Measurements from ENCODE around the gene CD8B2.

Gene CD8B2

DNA sequence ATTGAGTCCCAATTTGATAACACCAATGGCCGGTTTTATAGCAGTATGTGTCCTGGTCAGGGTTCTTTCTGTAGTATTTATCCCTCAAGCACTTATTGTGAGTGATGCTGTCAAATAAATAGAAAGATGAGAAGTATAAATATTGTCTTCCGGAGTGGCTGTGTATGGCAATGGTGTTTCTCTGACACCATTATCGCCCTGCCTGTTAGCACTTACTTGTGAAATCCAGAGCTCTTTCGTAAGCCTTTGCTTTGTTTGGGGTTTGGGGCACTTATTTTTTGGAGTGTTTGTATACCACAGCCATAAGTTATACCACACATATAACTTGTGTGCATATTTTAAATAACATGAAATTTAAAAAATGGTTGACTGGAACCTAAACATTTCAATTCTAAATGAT is 29.3 kb downstream of the CD8B2 start:
- Mint-ChIP-seq H3K4me1 (peaks cover 20% of the 10 kb centered on the region), H3K9me3 (peaks cover 4% of the 10 kb centered on the region), H3K36me3 (ENCODE audit: low read depth) (no peaks in the 10 kb centered on the region), H3K4me3 (no peak overlapping the region), H3K27ac (no peak overlapping the region), H3K27me3 (ENCODE audit: low read depth, poor library complexity) (peaks cover 1% of the 10 kb centered on the region)
- no peak for DNase-seq
- TF ChIP-seq, protein P1, sequence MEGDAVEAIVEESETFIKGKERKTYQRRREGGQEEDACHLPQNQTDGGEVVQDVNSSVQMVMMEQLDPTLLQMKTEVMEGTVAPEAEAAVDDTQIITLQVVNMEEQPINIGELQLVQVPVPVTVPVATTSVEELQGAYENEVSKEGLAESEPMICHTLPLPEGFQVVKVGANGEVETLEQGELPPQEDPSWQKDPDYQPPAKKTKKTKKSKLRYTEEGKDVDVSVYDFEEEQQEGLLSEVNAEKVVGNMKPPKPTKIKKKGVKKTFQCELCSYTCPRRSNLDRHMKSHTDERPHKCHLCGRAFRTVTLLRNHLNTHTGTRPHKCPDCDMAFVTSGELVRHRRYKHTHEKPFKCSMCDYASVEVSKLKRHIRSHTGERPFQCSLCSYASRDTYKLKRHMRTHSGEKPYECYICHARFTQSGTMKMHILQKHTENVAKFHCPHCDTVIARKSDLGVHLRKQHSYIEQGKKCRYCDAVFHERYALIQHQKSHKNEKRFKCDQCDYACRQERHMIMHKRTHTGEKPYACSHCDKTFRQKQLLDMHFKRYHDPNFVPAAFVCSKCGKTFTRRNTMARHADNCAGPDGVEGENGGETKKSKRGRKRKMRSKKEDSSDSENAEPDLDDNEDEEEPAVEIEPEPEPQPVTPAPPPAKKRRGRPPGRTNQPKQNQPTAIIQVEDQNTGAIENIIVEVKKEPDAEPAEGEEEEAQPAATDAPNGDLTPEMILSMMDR (IDR thresholded peaks at IDR 0.05): no peak

DNA sequence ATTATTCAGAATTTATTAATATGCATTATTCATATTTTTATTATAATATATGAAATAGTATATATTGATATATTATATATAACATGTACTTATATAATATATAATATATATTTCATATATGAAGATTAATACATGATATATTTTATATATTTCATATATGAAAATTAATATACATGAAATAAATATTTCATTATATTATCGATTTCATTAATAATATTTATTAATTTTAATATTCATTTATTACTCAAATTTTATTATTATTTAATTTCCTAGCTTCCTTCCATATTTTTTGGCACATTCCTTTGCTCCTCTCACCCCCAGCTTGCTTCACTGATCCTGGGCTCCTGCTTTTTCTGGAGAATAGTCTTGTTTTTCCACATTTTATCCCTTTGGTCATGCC is 29.7 kb downstream of the CD8B2 start:
- Mint-ChIP-seq H3K4me3 (no peak overlapping the region), H3K4me1 (peaks cover 22% of the 10 kb centered on the region), H3K27ac (no peak overlapping the region), H3K27me3 (ENCODE audit: low read depth, poor library complexity) (peaks cover 4% of the 10 kb centered on the region), H3K36me3 (ENCODE audit: low read depth) (no peaks in the 10 kb centered on the region), H3K9me3 (peaks cover 4% of the 10 kb centered on the region)
- no peak for DNase-seq
- TF ChIP-seq, protein P1 (IDR thresholded peaks at IDR 0.05): no peak

DNA sequence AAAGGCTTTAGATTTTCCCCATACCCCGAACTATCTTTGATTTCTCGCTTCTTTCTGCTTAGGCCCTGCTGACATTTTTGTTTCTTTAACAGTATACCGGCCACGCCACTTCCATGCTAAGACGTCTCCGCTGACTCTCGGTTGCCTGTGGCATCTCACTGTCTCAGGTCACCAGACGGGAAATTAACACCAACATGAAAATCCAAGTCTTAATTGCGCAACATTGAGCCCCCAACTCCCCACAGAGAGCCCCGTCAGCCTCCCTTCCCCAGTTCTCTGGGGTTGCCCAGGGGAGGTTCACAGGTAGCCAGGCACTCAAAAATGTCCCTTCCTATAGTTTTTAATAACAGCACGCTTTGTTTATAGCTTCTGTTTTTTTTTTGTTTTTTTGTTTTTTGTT is 30.2 kb downstream of the CD8B2 start:
- Mint-ChIP-seq H3K9me3 (peaks cover 4% of the 10 kb centered on the region), H3K36me3 (ENCODE audit: low read depth) (no peaks in the 10 kb centered on the region)
- DNase-seq: no peak

DNA sequence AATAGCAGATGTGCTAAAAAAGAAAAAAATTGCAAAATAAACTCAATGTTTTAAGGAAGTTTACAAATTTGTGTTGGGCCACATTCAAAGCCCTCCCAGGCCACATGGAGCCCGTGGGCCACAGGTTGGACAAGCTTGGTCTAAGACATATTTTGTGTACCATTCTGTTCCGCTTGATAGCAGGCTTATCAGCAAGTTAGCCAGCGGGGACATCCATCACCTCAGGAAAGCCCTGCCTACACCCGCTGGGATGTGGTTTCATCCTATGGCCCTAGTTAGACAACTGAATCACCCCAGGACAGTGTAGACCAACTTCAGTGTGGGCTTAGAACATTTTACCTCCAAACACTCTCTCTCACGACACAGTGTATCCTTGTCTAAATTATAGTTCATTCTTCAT is 32.6 kb downstream of the CD8B2 start:
- no peak overlapping the region for H3K27ac Mint-ChIP-seq
- peaks cover 20% of the 10 kb centered on the region for H3K4me1 Mint-ChIP-seq
- TF ChIP-seq, protein P1 (IDR thresholded peaks at IDR 0.05): no peak
- H3K9me3 Mint-ChIP-seq: peaks cover 19% of the 10 kb centered on the region
- H3K4me3 Mint-ChIP-seq: no peak overlapping the region
- H3K36me3 Mint-ChIP-seq (ENCODE audit: low read depth): peaks cover 5% of the 10 kb centered on the region
- peaks cover 4% of the 10 kb centered on the region for H3K27me3 Mint-ChIP-seq (ENCODE audit: low read depth, poor library complexity)
- no peak for DNase-seq

More for the DNA sequence above, 30.2 kb downstream of the CD8B2 start:
- Mint-ChIP-seq H3K4me3 (no peak overlapping the region), H3K4me1 (peaks cover 20% of the 10 kb centered on the region), H3K27me3 (ENCODE audit: low read depth, poor library complexity) (peaks cover 4% of the 10 kb centered on the region), H3K27ac (no peak overlapping the region)
- TF ChIP-seq, protein P1 (IDR thresholded peaks at IDR 0.05): no peak

DNA sequence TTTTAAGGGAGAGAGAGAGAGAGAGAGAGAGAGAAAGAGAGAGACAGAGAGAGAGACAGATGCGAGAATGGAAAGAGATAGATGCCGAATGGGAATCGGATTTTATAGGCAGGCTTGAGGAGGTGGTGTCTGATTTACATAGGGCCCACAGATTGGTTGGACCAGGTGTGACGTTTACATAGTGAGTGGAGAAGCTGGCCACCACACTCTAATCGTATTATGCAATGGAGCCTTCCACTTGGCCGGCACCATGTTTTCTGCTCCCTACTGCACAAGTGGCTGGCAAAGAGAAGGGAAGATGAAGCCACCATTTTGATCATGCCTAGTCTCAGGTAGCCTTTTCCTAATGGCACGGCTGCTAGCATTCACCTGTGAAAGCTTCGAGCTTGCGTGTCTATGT is 33.9 kb downstream of the CD8B2 start:
- TF ChIP-seq, protein P1 (IDR thresholded peaks at IDR 0.05): no peak
- H3K36me3 Mint-ChIP-seq (ENCODE audit: low read depth): peaks cover 5% of the 10 kb centered on the region
- H3K9me3 Mint-ChIP-seq: peaks cover 25% of the 10 kb centered on the region
- H3K27ac Mint-ChIP-seq: no peak overlapping the region
- H3K4me1 Mint-ChIP-seq: peaks cover 20% of the 10 kb centered on the region
- no peak overlapping the region for H3K4me3 Mint-ChIP-seq
- H3K27me3 Mint-ChIP-seq (ENCODE audit: low read depth, poor library complexity): peaks cover 4% of the 10 kb centered on the region
- no peak for DNase-seq

DNA sequence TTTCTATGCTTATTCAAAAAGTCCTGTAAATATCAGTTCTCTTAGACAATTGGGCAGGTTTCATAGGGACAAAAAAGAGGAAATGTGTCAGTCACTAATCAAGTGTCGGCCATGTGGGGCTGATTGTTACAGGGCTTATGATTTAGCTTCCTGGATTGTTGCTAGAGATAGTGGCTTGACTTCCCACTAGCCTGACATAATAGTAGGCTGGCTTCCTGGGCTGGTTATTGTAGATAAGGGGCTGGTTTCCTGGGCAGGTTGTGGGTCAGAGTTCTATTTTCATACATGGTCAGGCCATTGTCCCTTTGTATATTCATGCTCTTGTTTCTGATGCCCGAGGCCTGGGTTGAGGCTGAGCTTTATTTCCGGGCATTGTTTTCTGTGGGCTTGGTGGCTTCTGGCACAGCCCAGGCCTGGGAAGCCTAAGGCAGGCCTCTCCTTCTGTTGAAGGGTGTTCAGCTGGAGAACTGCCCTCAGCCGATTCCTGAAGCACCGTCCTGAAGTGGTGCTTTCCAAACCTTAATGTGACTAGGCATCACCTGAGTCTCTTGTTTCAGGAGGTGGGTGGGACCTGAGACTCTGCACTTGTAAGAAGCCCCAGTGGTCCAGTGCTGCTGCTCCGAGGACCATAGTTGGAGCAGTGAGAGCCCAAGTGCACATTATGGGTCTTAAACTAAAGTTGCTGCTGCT is 37.0 kb downstream of the CD8B2 start:
- H3K27ac Mint-ChIP-seq: no peak overlapping the region
- peaks cover 5% of the 10 kb centered on the region for H3K36me3 Mint-ChIP-seq (ENCODE audit: low read depth)
- DNase-seq: no peak
- TF ChIP-seq, protein P1 (IDR thresholded peaks at IDR 0.05): no peak
- peaks cover 21% of the 10 kb centered on the region for H3K9me3 Mint-ChIP-seq
- no peak overlapping the region for H3K4me3 Mint-ChIP-seq
- H3K4me1 Mint-ChIP-seq: peaks cover 24% of the 10 kb centered on the region
- peaks cover 4% of the 10 kb centered on the region for H3K27me3 Mint-ChIP-seq (ENCODE audit: low read depth, poor library complexity)
